Endothelial cell of umbilical vein (primary cell): ENCODE data around the gene BSDC1. TPM values are rescaled to one million over a fixed set of nuclear protein-coding genes. Genes with fewer than 3 reads are reported as not detected.

Source experiments
- BruUV-seq: library from RNA; stranded (reverse); fragments of 400-500 nt; replicated peaks from 2 replicates; lab custom pipeline; 2021; lab: Mats Ljungman, UMichigan
- CTCF ChIA-PET: fragments of 300-600, 350-600 bp; sonication (Branson Sonifier 250); formaldehyde crosslinking; loops from one replicate; lab custom pipeline; 2021; ENCODE audit warnings: antibody characterized with exemption, inconsistent platforms; lab: Charles Lee
- POLR2A ChIA-PET: fragments of 300-600, 350-600 bp; sonication (Branson Sonifier 250); formaldehyde crosslinking; loops from one replicate; lab custom pipeline; 2021; ENCODE audit warnings: antibody characterized with exemption, inconsistent platforms; lab: Charles Lee
- DNase-seq: peaks from one replicate; pipeline ENCODE4 v3.0.0-alpha.2; 2011; ENCODE audit warnings: low read depth, low spot score
- FAIRE-seq: peaks from 2 replicates; lab custom pipeline; 2011; peaks lifted over from hg19 to GRCh38; lab: Jason Lieb, UNC
- H2AFZ ChIP-seq: 2 replicates; pipeline ENCODE4 v1.6.0; 2012; ENCODE audit warnings: low read depth, low read length, control low read depth, inconsistent platforms
- H3K27ac ChIP-seq: 2 replicates; pipeline ENCODE4 v1.5.1; 2011; ENCODE audit warnings: low read depth, mild to moderate bottlenecking, control low read depth, low read length, moderate library complexity; ENCODE audit not compliant: insufficient read depth
- H3K27me3 ChIP-seq, 2 experiments: 2 replicates each; pipeline versions ENCODE4 v1.6.0 to v1.6.1; 2011; ENCODE audit warnings: low read length in 2 of 2, mixed read lengths in 1 of 2; ENCODE audit not compliant: control insufficient read depth in 2 of 2, insufficient read depth in 2 of 2
- H3K36me3 ChIP-seq, 2 experiments: 2 replicates in 1 of 2; 3 replicates in 1 of 2; pipeline ENCODE4 v1.5.1; 2011; ENCODE audit warnings: low read length in 2 of 2, mild to moderate bottlenecking in 1 of 2, moderate library complexity in 1 of 2; ENCODE audit not compliant: control insufficient read depth in 2 of 2, insufficient read depth in 2 of 2; ENCODE audit errors: extremely low read depth in 1 of 2
- H3K4me1 ChIP-seq: 3 replicates; pipeline ENCODE4 v1.5.1; 2011; ENCODE audit warnings: mild to moderate bottlenecking, low read length; ENCODE audit not compliant: control insufficient read depth, insufficient read depth; ENCODE audit errors: extremely low read depth
- H3K4me2 ChIP-seq: 2 replicates; pipeline ENCODE4 v1.6.1; 2011; ENCODE audit warnings: low read length, control low read depth, mixed read lengths; ENCODE audit not compliant: insufficient read depth
- H3K4me3 ChIP-seq, 3 experiments: fragments of 200-600 bp in 1 of 3; sonication (generic), shearing (Covaris generic) in 1 of 3; replicated peaks in 1 of 3; 2 replicates each; pipeline ENCODE4 v1.5.1; 2011 to 2016; ENCODE audit warnings: control low read depth in 3 of 3, low read length in 3 of 3, mild to moderate bottlenecking in 2 of 3, inconsistent platforms in 1 of 3, low read depth in 1 of 3, moderate library complexity in 1 of 3; ENCODE audit not compliant: insufficient read depth in 1 of 3
- H3K79me2 ChIP-seq: 2 replicates; pipeline ENCODE4 v1.6.0; 2012; ENCODE audit warnings: low read length, inconsistent platforms; ENCODE audit not compliant: control insufficient read depth, insufficient read depth
- H3K9ac ChIP-seq: replicated peaks from 2 replicates; pipeline ENCODE3; 2011; ENCODE audit warnings: low read length, control low read depth; ENCODE audit not compliant: insufficient read depth; ENCODE audit errors: extremely low read depth
- H3K9me1 ChIP-seq: replicated peaks from 3 replicates; pipeline ENCODE4 v1.6.0; 2011; ENCODE audit warnings: mild to moderate bottlenecking, low read length; ENCODE audit not compliant: control insufficient read depth, insufficient read depth; ENCODE audit errors: extremely low read depth
- H3K9me3 ChIP-seq: replicated peaks from 2 replicates; pipeline ENCODE4 v1.5.1; 2012; ENCODE audit warnings: low read length, inconsistent platforms; ENCODE audit not compliant: control insufficient read depth, insufficient read depth
- H4K20me1 ChIP-seq: replicated peaks from 2 replicates; pipeline ENCODE3; 2011; ENCODE audit warnings: mild to moderate bottlenecking, low read length; ENCODE audit not compliant: control insufficient read depth, insufficient read depth; ENCODE audit errors: extremely low read depth
- CTCF ChIP-seq, 2 donors: IDR thresholded peaks; 1 replicate in 1 of 2; 2 replicates in 1 of 2; pipeline ENCODE4 v1.5.1; 2011; ENCODE audit warnings: low read length in 2 of 2, mild to moderate bottlenecking in 2 of 2, moderate library complexity in 2 of 2, control low read depth in 1 of 2, inconsistent platforms in 1 of 2, low read depth in 1 of 2; ENCODE audit not compliant: insufficient read depth in 1 of 2; ENCODE audit errors: extremely low read depth in 1 of 2
- FOS ChIP-seq: IDR thresholded peaks from 2 replicates; pipeline ENCODE4 v1.6.1; 2011; ENCODE audit warnings: mild to moderate bottlenecking, low read length, moderate library complexity, borderline replicate concordance; ENCODE audit not compliant: insufficient read depth
- GATA2 ChIP-seq: IDR thresholded peaks from 2 replicates; pipeline ENCODE4 v1.7.0; 2011; ENCODE audit warnings: low read depth, mild to moderate bottlenecking, moderate library complexity, mixed read lengths, low read length; ENCODE audit not compliant: insufficient read length, insufficient read depth
- MAX ChIP-seq: IDR thresholded peaks from 2 replicates; pipeline ENCODE4 v1.6.1; 2011; ENCODE audit not compliant: insufficient read depth, insufficient read length
- MYC ChIP-seq: IDR thresholded peaks from one replicate; pipeline ENCODE4 v1.6.1; 2011; ENCODE audit warnings: mild to moderate bottlenecking, low read depth, low read length
- POLR2A ChIP-seq: IDR thresholded peaks from 2 replicates; pipeline ENCODE4 v1.6.1; 2012; ENCODE audit warnings: low read depth, mild to moderate bottlenecking, control low read depth, low read length
- POLR2AphosphoS5 ChIP-seq: IDR thresholded peaks from 2 replicates; pipeline ENCODE4 v1.6.1; 2012; ENCODE audit warnings: low read depth, mild to moderate bottlenecking, control low read depth, low read length, moderate library complexity; ENCODE audit not compliant: insufficient read depth
- dilution Hi-C: fragments of 300-500 bp; cut with MboI; formaldehyde crosslinking; loops from one replicate; pipeline ENCODE4 v1.15.0; 2019; ENCODE audit warnings: low sequenced_read_pairs; ENCODE audit not compliant: extremely low pct_ligation_motif_present
- intact Hi-C: fragments of 100-400 bp; cut with micrococcal nuclease; formaldehyde crosslinking; loops from one replicate; pipeline ENCODE4 v1.10.0; 2022
- polyA plus RNA-seq, 4 experiments: library from polyadenylated mRNA; depleted of rRNA in 3 of 4; stranded (reverse) in 3 of 4; unstranded in 1 of 4; fragments of >200 nt; gene quantifications; 2 replicates each; pipeline versions ENCODE4 v1.2.1 to v1.2.3, GENCODE V29; 2011 to 2012; ENCODE audit warnings: missing spikeins in 1 of 4
- total RNA-seq: library from RNA; stranded (reverse); gene quantifications from 2 replicates; pipeline ENCODE4 v1.2.3, GENCODE V29; 2021

Gene BSDC1
- total and polyA plus RNA-seq, 2 donors (not counting 3 experiments of a cell fraction or from before 2014, with no cell fraction given) = 44.3 to 64.6 TPM

GRCh38 chr1:32390904-32391870 lies 3.1 kb downstream of the BSDC1 start:
- no peak for DNase-seq
- intact Hi-C loops (loop anchor here (5.0 kb wide), 1 partner anchor 284 kb away; the partner anchor contains the start of gene KPNA6), dilution Hi-C loops (no loop called here)
- H3K9me3 ChIP-seq = no peaks in the 10 kb centered on the region
- BruUV-seq = no TSS peak
- TF ChIP-seq MAX (no peak), POLR2A (no peak)
- peaks cover 15% of the 10 kb centered on the region for H3K4me1 ChIP-seq
- no peak for FAIRE-seq
- H2AFZ ChIP-seq = no peak overlapping the region
- POLR2A ChIA-PET = no interaction called here
- H3K9ac ChIP-seq = no peak overlapping the region
- H3K4me2 ChIP-seq = no peak overlapping the region
- CTCF ChIA-PET = interaction anchor here (0.7 kb wide), 1 partner anchor 9 kb away, joined by 3 read pairs; no protein-coding TSS in a partner anchor
- H3K4me3 ChIP-seq = no peak overlapping the region
- peaks cover 6 to 23% of the 10 kb centered on the region in 2 experiments for H3K36me3 ChIP-seq
- no peaks in the 10 kb centered on the region for H3K9me1 ChIP-seq
- no peaks in the 10 kb centered on the region for H4K20me1 ChIP-seq
- H3K27me3 ChIP-seq = no peaks in the 10 kb centered on the region
- no peak overlapping the region for H3K27ac ChIP-seq
- H3K79me2 ChIP-seq = peaks cover 13% of the 10 kb centered on the region

GRCh38 chr1:32388641-32389040 lies 5.6 kb downstream of the BSDC1 start:
- dilution Hi-C loops (no loop called here), intact Hi-C loops (no loop called here)
- H3K9ac ChIP-seq = no peak overlapping the region
- no peak overlapping the region for H2AFZ ChIP-seq
- H3K79me2 ChIP-seq = peaks cover 12% of the 10 kb centered on the region
- no peak for TF ChIP-seq POLR2A
- TF ChIP-seq POLR2AphosphoS5 = no peak
- no peak for TF ChIP-seq MYC
- TF ChIP-seq FOS = no peak
- TF ChIP-seq CTCF (IDR thresholded peaks at IDR 0.05; ENCODE audit: extremely low read depth in 1 of 2, insufficient read depth in 1 of 2, low read depth in 1 of 2, low read length in 2 of 2) = no peak
- no peak for TF ChIP-seq GATA2
- DNase-seq (no peak), FAIRE-seq (no peak)
- H3K4me2 ChIP-seq = no peak overlapping the region
- no TSS peak for BruUV-seq
- H3K9me3 ChIP-seq = no peaks in the 10 kb centered on the region
- peaks cover 12 to 28% of the 10 kb centered on the region in 2 experiments for H3K36me3 ChIP-seq
- peaks cover 14% of the 10 kb centered on the region for H3K4me1 ChIP-seq
- H4K20me1 ChIP-seq = no peaks in the 10 kb centered on the region
- no peaks in the 10 kb centered on the region for H3K9me1 ChIP-seq
- H3K27me3 ChIP-seq = no peaks in the 10 kb centered on the region
- no peak overlapping the region for H3K4me3 ChIP-seq
- CTCF ChIA-PET = no interaction called here
- POLR2A ChIA-PET = no interaction called here
- H3K27ac ChIP-seq = no peak overlapping the region
